Chondrocyte (in vitro differentiated cells): Measurements from ENCODE around the gene SPHK2. TPM values are rescaled to one million over a fixed set of nuclear protein-coding genes. Genes with fewer than 3 reads are reported as not detected.

Source experiments
- DNase-seq: peaks from one replicate; pipeline ENCODE4 v3.0.0; 2021; ENCODE audit warnings: mixed read lengths, low spot score
- H3K27ac Mint-ChIP-seq: one replicate; pipeline ENCODE4 v1.8.0; 2021; ENCODE audit warnings: mild to moderate bottlenecking, moderate library complexity, mixed read lengths; ENCODE audit not compliant: unreplicated experiment
- H3K27me3 Mint-ChIP-seq: 2 replicates; pipeline ENCODE4 v1.8.0; 2021; ENCODE audit warnings: low read depth, mixed read lengths
- H3K36me3 Mint-ChIP-seq: 2 replicates; pipeline ENCODE4 v1.8.0; 2021; ENCODE audit warnings: low read depth, mixed read lengths
- H3K4me1 Mint-ChIP-seq: 2 replicates; pipeline ENCODE4 v1.8.0; 2021; ENCODE audit warnings: low read depth, mild to moderate bottlenecking, mixed read lengths
- H3K4me3 Mint-ChIP-seq: one replicate; pipeline ENCODE4 v1.8.0; 2021; ENCODE audit warnings: mild to moderate bottlenecking, moderate library complexity, mixed read lengths; ENCODE audit not compliant: unreplicated experiment
- H3K9me3 Mint-ChIP-seq: 2 replicates; pipeline ENCODE4 v1.8.0; 2021; ENCODE audit warnings: low read depth, mixed read lengths
- CTCF ChIP-seq: fragments of 200-600 bp; sonication (generic); IDR thresholded peaks from 2 replicates; pipeline ENCODE4 v1.5.0; 2021; ENCODE audit warnings: antibody characterized with exemption, mild to moderate bottlenecking, moderate library complexity
- total RNA-seq: library from RNA; stranded (reverse); gene quantifications from 3 replicates; pipeline ENCODE4 v1.2.1, GENCODE V29; 2021

SPHK2 gene
- total RNA-seq, 1 donor from 2014 or later: 18.6 TPM

- Mint-ChIP-seq H3K4me1 (peaks cover 38% of the 10 kb centered on the region), H3K4me3 (peak overlapping the region; percentile 85), H3K27me3 (no peaks in the 10 kb centered on the region), H3K27ac (peak overlapping the region; percentile 99), H3K9me3 (no peaks in the 10 kb centered on the region), H3K36me3 (peaks cover 3% of the 10 kb centered on the region)
- no peak for TF ChIP-seq CTCF
- peak; percentile 99 for DNase-seq
These were observed 4.8 kb downstream of the SPHK2 start for GRCh38 chr19:48624067-48624594.

GRCh38 chr19:48624791-48625723 lies 5.8 kb downstream of the SPHK2 start:
- peak overlapping the region; percentile 61 for H3K27ac Mint-ChIP-seq

GRCh38 chr19:48625891-48626327 lies 6.6 kb downstream of the SPHK2 start:
- H3K27me3 Mint-ChIP-seq: no peaks in the 10 kb centered on the region
- no peak for DNase-seq
- H3K36me3 Mint-ChIP-seq: peaks cover 3% of the 10 kb centered on the region
- no peak overlapping the region for H3K4me3 Mint-ChIP-seq
- peaks cover 41% of the 10 kb centered on the region for H3K4me1 Mint-ChIP-seq
- no peak for TF ChIP-seq CTCF
- H3K9me3 Mint-ChIP-seq: no peaks in the 10 kb centered on the region
- H3K27ac Mint-ChIP-seq: no peak overlapping the region

More at GRCh38 chr19:48624791-48625723, 5.8 kb downstream of the SPHK2 start:
- no peak for DNase-seq
- Mint-ChIP-seq H3K4me3 (peak overlapping the region; percentile 85), H3K9me3 (no peaks in the 10 kb centered on the region), H3K27me3 (no peaks in the 10 kb centered on the region), H3K36me3 (peaks cover 3% of the 10 kb centered on the region), H3K4me1 (peaks cover 36% of the 10 kb centered on the region)
- TF ChIP-seq CTCF: no peak

GRCh38 chr19:48627201-48627864 lies 8.0 kb downstream of the SPHK2 start:
- no peak overlapping the region for H3K27ac Mint-ChIP-seq
- H3K36me3 Mint-ChIP-seq: peaks cover 3% of the 10 kb centered on the region
- H3K27me3 Mint-ChIP-seq: no peaks in the 10 kb centered on the region
- peaks cover 41% of the 10 kb centered on the region for H3K4me1 Mint-ChIP-seq
- no peaks in the 10 kb centered on the region for H3K9me3 Mint-ChIP-seq
- no peak overlapping the region for H3K4me3 Mint-ChIP-seq
- DNase-seq: no peak
- TF ChIP-seq CTCF: no peak

- Mint-ChIP-seq H3K4me1 (peaks cover 40% of the 10 kb centered on the region), H3K9me3 (no peaks in the 10 kb centered on the region), H3K4me3 (no peak overlapping the region), H3K27me3 (no peaks in the 10 kb centered on the region), H3K27ac (no peak overlapping the region), H3K36me3 (peaks cover 3% of the 10 kb centered on the region)
- TF ChIP-seq CTCF: no peak
- no peak for DNase-seq
These were observed 8.6 kb downstream of the SPHK2 start for GRCh38 chr19:48627865-48628314.
